C4-2B (cell line): ENCODE results near the gene BCL7A.

Experiments
- ZFX ChIP-seq: fragments of 450-650 bp; IDR thresholded peaks from 2 replicates; pipeline ENCODE4 v1.6.1; 2017
- TF ChIP-seq, protein P1 (sequence below): fragments of 450-650 bp; conservative IDR thresholded peaks from 2 replicates; pipeline ENCODE4 v1.5.1; 2017; ENCODE audit warnings: mild to moderate bottlenecking

DNA sequence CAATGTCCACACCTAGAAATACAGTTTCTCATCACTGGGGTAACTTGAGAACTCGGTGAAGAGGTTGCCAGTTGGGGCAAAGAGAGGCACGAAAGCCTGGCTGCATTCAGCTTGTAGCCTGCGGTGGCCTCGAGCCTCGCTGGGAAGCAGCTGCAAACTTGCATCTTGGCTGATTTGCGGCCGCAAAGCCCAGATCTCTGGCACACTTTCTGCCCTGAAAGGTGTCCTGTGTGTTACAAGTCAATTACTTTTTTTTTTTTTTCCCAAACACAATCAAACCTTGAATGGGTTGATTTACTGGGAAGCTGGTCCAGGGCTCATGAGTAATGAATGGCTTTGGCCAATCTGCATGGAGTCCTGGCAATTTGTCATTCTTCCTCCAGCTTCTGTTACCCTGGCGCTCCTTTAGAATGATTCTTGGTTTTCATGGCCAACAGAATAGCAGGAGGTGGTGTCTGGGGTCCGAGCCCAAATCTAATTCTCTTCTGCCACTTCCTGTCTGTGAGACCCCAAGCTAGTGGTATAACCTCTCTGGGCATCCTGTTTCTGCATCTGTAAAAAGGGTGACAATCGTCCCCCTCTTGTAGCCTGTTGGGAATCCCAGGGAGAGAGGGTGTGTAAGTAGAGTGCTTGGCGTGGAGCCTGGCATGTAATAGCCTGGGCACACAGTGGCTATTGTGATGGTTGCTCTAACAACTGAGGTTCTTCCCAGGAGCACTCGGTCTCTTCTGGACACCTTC is 6.7 kb downstream of the BCL7A start:
- TF ChIP-seq, protein P1, sequence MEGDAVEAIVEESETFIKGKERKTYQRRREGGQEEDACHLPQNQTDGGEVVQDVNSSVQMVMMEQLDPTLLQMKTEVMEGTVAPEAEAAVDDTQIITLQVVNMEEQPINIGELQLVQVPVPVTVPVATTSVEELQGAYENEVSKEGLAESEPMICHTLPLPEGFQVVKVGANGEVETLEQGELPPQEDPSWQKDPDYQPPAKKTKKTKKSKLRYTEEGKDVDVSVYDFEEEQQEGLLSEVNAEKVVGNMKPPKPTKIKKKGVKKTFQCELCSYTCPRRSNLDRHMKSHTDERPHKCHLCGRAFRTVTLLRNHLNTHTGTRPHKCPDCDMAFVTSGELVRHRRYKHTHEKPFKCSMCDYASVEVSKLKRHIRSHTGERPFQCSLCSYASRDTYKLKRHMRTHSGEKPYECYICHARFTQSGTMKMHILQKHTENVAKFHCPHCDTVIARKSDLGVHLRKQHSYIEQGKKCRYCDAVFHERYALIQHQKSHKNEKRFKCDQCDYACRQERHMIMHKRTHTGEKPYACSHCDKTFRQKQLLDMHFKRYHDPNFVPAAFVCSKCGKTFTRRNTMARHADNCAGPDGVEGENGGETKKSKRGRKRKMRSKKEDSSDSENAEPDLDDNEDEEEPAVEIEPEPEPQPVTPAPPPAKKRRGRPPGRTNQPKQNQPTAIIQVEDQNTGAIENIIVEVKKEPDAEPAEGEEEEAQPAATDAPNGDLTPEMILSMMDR, result no peak
- no peak for TF ChIP-seq ZFX
